HG02642 (cell line): ENCODE results near the gene DISP3.

Experiments
- ATAC-seq: cut with Tn5 transposase; IDR thresholded peaks from one replicate; pipeline ENCODE4 v1.9.1; 2021; ENCODE audit warnings: mild to moderate bottlenecking; ENCODE audit not compliant: unreplicated experiment, poor library complexity

DISP3 gene

GRCh38 chr1:11485191-11485590 lies 6.2 kb downstream of the DISP3 start:
- ATAC-seq: no peak

DNA sequence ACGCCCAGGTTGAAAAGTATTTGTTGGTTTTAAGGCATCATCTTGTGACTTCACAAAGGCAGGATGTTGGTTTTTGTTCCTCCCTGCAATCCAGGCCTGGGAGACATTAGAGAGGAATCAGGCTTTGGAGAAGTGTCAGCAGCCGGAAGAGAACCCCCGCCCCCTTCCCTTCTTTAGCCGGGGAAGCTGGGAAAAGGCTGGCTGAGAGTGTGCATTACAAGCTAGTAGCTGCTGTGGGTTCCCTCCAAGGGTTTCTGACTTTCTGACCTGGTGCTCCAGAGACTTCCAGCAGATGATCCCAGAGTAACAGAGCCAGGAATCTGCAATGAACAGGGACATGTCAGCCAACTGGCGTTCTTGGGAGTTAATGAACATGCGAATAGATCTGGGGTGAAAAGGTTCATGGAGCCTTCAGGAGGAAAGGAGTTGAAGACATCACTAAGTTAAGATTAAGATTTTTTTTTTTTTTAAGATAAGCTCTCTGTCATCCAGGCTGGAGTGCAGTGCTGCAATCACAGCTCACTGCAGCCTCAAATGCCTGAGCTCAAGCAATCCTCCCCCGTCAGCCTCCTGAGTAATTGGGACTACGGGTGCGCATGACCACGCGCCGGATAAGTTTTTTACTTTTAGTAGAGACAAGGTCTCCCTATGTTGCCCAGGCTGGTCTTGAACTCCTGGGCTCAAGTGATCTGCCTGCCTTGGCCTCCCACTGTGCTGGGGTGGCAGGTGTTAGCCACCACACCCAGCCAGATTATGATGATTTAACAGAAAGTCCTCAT lies 7.5 kb downstream of the DISP3 start:
- no peak for ATAC-seq

DNA sequence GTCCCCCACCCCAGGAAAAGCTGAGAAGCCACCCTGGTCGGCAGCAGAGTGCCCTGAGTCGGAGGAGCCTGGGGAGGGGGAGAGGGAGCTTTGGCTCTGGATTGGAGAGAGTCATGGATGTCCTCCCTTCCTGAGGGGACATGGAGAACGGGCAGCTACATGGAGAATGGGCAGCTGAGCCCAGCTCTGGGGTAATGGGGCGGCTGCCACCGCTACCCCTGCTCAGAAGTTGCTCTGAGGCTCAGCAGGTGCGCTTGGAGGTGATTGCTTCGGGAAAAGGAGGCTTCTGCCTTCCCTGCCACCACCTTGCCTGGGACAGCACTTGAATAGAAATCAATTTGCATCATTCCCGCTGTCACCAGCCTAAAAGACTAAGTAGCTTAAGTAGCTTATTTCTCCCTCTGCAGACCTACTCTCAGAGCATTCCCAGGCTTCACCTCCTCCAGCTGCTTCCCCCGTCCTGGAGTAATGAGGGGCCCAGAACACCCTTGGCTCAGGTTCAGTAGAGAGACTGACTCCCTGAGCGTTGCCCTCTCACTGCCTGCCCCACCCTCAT lies 8.3 kb downstream of the DISP3 start:
- ATAC-seq: no peak

DNA sequence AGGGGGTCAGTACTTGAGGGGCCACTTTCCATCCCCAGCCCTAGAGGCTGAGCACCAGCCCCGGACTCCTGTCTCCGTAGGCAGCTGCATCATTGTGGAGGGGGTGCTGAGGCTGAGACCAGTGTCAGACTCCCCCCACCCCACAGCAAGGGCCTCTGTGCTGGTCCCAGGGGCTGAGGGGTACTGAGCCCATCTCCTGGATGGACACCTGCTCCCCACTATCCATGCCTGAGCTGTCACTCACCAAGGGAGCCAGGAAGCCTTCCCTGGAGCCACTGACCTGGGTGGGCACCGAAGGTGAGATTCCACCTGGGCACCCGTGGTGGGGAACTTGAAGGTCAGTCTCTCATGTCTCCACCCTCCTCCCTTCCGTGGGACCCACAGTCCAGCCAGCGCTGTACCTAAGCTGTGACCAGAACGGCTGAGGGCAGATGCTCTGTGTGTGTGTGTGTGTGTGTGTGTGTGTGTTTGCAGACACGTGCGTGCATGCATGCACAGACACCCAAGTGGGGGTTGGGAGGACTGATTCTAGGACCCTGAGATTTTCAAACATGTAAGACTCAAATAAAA lies 9.3 kb downstream of the DISP3 start:
- ATAC-seq: no peak

DNA sequence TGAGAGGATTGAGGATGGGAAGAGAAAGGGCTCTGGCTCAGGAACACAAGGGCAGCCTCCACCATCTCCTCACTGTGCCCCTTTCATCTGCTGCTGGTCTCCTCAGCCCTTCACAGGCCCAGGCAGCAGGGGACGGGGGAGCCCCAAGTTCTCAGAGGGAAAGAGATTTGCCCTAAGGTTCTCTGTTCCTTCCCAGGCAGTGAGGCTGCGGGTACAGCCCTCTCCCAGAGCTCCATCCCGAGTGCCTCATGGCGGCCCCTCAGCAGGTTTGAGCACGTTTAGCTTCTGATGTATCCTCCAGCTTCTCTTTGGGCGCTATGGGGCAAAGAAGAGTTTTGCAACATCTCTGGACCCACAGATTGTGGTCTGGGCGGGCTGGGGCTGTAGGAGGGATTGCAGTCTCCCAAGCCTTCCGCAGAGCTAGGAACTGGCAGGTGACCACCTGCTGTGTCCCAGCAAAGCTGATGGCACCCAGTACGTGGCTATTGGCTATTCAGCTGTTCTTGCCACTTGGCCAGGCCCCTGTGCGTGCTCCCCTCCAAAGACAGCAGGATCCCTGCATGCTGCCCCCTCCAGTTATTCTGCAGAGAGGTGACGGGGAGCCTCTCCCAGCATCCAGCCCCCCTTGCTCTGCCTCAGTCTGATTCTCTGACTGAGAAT lies 10.1 kb downstream of the DISP3 start:
- ATAC-seq: no peak

- ATAC-seq: no peak
Observed at GRCh38 chr1:11492235-11492634, 13.3 kb downstream of the DISP3 start.

DNA sequence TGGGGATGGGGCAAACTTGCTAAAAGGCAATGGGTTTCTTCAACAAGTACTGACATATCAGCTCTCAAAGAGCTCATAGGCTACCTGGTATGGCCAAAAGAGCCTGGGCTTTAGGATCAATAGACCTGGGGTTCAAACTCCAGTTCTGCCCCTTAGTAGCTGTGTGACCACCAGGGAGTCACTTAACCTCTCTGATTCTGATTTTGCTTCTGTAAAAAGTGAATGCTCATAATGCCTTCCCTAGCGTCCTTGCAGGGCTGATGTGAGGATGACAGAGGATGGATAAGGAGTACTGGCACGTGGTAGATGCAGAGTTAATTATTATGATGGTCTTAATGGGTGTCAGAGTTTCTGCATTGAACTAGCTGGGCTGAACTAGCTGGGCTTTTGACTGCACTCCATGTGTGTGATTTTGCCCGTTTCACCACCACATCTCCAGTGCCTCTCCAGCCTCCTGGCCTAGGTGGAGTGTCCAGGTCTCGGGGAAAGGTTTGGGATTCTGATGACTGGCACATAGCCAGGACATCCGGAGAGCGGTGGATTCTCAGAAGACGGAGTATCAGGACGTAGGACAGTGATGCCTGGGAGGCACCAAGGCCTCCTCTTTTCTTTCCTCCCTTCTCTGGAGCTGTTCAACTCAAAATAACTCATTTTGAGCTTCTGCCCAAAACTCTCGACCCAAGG lies 15.2 kb downstream of the DISP3 start:
- no peak for ATAC-seq

- no peak for ATAC-seq
Observed at GRCh38 chr1:11494771-11495170, 15.8 kb downstream of the DISP3 start.

GRCh38 chr1:11495579-11495978 lies 16.6 kb downstream of the DISP3 start:
- no peak for ATAC-seq

DNA sequence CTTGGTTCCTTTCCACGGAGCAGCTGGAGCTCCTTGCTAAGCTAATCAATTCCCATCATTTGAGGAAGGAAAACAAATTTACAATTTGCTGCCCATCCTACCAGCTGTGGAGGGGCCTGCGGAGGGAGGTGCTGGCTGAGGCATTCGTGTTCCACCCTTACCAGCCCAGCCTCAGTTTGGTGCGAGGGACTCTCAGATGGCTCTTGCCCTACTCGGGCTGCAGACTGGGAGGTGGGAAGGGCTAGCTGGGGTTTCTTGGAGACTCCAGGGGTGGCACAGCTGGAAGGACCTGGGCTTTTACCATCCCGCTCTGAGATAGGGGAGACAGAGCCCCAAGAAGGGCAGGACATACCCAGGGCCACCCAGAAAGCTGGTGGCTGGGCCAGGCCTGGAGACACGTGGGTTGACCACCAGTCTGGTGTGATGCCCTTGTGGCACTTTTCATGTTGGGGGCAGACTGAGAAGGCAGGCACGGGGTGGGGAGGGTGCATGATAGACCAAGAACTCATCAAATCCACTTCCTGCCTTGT lies 17.7 kb downstream of the DISP3 start:
- no peak for ATAC-seq

- no peak for ATAC-seq
Observed at GRCh38 chr1:11498956-11499594, 20.1 kb downstream of the DISP3 start.

DNA sequence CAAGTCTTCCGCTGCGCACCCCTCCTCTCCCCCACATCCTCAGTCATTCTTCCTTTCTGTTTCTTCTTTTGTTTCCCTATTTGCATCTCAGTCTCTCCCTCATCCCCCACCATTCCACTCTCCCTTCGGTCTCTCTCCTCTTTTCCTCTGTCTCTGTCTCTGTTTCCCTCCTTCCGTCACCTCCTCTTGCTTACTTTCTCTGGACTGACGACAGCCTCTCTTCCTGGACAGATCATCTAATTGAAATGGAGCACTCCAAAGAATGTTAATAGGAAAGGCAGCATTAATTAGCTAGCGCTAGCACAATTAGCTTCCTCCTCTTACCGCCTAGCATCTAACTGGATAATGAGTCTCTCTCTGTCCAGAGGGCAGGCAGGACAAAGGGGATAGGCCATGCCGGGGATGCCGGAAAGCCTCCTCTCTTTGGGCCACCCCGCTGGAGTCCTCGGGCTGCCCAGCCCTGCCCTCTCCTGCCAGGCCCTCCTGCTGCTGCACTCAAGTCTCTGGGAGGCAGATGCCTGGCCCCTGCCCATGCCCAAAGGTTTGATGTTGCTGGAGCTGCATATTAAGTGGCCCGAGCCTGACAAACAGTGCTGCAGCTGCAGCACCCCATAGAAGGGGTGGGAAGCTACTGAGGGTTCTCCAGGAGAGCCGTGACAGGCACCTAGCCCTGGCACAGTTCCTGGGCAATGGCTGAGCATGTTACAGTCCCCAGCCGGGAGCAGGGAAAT lies 20.8 kb downstream of the DISP3 start:
- no peak for ATAC-seq

- no peak for ATAC-seq
Observed at GRCh38 chr1:11500881-11501280, 21.9 kb downstream of the DISP3 start.

DNA sequence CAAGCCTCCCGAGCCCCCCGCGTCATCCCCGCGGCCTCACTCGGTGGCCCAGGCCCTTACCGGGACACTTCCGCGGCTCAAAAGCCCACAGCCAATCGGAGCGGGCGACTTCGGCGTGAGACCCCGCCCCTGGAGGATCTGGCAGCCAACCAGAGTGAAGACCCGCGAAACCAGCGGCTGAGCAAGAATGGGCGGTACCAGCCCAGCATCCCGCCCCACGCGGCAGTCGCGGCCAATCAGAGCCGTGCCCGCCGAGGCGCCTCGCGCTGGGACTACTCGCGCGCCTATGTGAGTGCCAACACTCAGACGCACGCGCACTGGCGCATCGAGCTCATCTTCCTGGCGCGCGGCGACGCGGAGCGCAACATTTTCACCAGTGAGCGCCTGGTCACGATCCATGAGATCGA lies 22.5 kb downstream of the DISP3 start:
- no peak for ATAC-seq

DNA sequence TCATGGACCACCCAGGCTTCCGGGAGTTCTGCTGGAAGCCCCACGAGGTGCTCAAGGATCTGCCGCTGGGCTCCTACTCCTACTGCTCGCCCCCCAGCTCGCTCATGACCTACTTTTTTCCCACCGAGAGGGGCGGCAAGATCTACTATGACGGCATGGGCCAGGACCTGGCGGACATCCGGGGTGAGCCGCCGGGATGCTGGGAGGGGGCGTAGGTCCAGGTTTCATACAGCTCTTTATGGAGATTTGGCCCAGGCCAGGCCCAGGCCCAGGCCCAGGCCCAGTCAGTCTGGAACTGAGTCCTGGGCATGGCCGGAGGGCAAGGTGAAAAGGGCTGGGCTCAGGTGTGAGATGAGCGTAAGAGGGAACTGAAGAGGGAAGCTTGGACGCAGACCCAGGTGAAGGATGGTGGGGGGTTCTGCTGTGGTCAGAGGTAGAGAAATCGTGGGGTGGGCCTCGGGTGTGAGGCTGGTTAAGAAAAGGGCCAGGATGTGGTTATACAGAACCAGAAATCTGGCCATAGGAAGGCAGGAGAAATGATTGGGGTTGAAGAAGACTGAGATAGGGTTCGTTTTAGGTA lies 23.0 kb downstream of the DISP3 start:
- no peak for ATAC-seq

DNA sequence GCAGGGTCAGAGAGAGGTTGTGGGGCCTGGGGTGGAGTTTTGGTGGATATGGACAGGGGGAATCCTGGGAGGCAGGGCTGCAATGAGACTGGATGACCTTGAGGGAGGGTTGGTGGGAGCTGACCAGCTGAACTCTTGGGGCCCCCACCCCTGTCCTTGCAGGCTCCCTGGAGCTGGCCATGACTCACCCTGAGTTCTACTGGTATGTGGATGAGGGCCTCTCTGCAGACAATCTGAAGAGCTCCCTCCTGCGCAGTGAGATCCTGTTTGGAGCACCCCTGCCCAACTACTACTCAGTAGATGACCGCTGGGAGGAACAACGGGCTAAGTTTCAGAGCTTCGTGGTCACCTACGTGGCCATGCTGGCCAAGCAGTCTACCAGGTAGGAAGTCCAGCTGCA lies 23.6 kb downstream of the DISP3 start:
- ATAC-seq: no peak

DNA sequence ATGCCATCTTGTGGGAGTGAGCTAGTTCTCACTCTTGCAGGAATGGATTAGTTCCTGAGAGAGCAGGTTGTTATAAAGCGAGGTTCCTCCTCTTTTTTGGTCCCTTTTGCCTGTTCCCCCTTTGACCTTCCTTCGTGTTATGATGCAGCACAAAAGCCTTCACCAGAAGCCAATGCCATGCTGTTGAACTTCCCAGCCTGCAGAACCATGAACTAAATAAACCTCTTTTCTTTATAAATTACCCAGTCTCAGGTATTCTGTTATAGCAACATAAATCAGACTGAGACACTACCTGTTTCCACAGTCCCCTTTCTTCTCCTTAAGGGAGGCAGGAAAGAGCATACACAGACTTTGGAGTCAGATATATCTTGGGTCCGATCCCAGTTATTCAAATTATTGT lies 25.6 kb downstream of the DISP3 start:
- no peak for ATAC-seq

DNA sequence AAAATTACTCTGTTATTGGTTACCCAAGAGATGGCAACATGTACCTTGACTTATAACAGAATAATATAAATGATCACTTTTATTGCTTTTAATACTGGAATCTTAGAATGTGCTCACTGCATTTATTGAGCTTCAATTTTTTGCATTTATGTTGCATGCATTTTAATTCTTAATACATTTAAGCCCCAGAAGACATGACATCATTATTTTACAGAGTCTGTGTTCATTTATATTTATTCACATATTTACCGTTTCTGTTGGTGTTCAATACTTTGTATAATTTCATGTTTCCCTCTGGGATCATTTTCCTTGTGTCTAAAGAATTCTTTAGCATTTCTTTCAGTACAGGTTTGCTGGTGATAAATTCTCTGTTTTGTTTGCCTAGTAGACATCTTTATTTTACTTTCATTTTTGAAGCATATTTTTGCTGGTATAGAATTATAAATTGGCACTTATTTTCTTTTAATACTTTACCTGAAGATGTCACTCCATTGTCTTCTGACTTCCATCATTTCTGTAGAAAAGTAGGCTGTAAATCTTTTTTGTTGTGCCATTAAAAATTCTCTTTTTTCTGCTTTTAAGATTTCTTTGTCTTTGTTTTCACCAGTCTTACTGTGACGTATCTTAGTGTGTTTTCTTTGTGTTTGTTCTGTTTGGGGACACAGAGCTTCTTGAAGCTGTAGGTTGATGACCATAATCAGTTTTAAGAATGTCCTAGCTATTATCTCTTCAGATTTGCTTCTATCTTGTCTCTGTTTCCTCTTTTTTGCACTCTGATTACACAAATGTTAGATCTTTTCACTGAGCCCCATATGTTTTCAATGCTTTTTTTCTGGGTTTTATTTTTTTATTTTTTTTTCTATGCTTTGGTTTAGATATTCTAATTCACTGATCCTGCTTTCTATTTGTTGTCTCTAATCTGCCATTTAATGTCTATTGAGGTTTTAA lies 26.9 kb downstream of the DISP3 start:
- ATAC-seq: no peak
